Stimulated activated CD8-positive, alpha-beta memory T cell treated with anti-CD3 and anti-CD28 coated beads, Interleukin-7, amount 100 ng/mL, for 24 hours (primary cell): Measurements from ENCODE around the gene SCGB3A1.

Experiments used
- DNase-seq: peaks from one replicate; pipeline ENCODE4 v3.0.0-alpha.2; 2020; ENCODE audit warnings: low read depth

SCGB3A1 gene

GRCh38 chr5:180586870-180587269, 4.4 kb downstream of the SCGB3A1 start:
- DNase-seq: no peak

- no peak for DNase-seq
Observed at GRCh38 chr5:180586204-180586603, 5.1 kb downstream of the SCGB3A1 start.

- no peak for DNase-seq
Observed at GRCh38 chr5:180583738-180584137, 7.6 kb downstream of the SCGB3A1 start.

GRCh38 chr5:180580681-180581080, 10.6 kb downstream of the SCGB3A1 start:
- DNase-seq: no peak

- no peak for DNase-seq
Observed at GRCh38 chr5:180575571-180575970, 15.7 kb downstream of the SCGB3A1 start.

GRCh38 chr5:180568914-180569313, 22.4 kb downstream of the SCGB3A1 start:
- no peak for DNase-seq

- no peak for DNase-seq
Observed at GRCh38 chr5:180563994-180564393, 27.3 kb downstream of the SCGB3A1 start.

- no peak for DNase-seq
Observed at GRCh38 chr5:180558232-180558631, 33.1 kb downstream of the SCGB3A1 start.

GRCh38 chr5:180557217-180557809, 34.0 kb downstream of the SCGB3A1 start:
- DNase-seq: no peak

GRCh38 chr5:180555168-180555921, 36.0 kb downstream of the SCGB3A1 start:
- no peak for DNase-seq

- no peak for DNase-seq
Observed at GRCh38 chr5:180553530-180553929, 37.8 kb downstream of the SCGB3A1 start.

- no peak for DNase-seq
Observed at GRCh38 chr5:180548563-180548962, 42.7 kb downstream of the SCGB3A1 start.

GRCh38 chr5:180545248-180545647, 46.1 kb downstream of the SCGB3A1 start:
- DNase-seq: no peak

GRCh38 chr5:180541710-180542109, 49.6 kb downstream of the SCGB3A1 start:
- no peak for DNase-seq
